HG03520 (cell line): ENCODE measurements around the gene NFKB1.

Source experiments
- ATAC-seq: cut with Tn5 transposase; IDR thresholded peaks from one replicate; pipeline ENCODE4 v1.9.1; 2021; ENCODE audit warnings: mild to moderate bottlenecking, moderate library complexity; ENCODE audit not compliant: unreplicated experiment

Gene NFKB1

GRCh38 chr4:102619776-102620631 is 118.8 kb downstream of the NFKB1 start:
- ATAC-seq, result peak; percentile 17

- peak; percentile 62 for ATAC-seq
These were observed 119.7 kb downstream of the NFKB1 start for GRCh38 chr4:102620697-102621497.

- no peak for ATAC-seq
These were observed 122.5 kb downstream of the NFKB1 start for GRCh38 chr4:102623622-102624021.

GRCh38 chr4:102624505-102624904 is 123.3 kb downstream of the NFKB1 start:
- ATAC-seq, result no peak

GRCh38 chr4:102625232-102625930 is 124.2 kb downstream of the NFKB1 start:
- ATAC-seq, result peak; percentile 75

GRCh38 chr4:102627831-102628523 is 126.8 kb downstream of the NFKB1 start:
- ATAC-seq, result no peak

- no peak for ATAC-seq
These were observed 128.5 kb downstream of the NFKB1 start for GRCh38 chr4:102629673-102630072.

- ATAC-seq, result no peak
These were observed 130.5 kb downstream of the NFKB1 start for GRCh38 chr4:102631616-102632015.

- ATAC-seq, result no peak
These were observed 131.3 kb downstream of the NFKB1 start for GRCh38 chr4:102632241-102633065.

- ATAC-seq, result no peak
These were observed 131.9 kb downstream of the NFKB1 start for GRCh38 chr4:102633100-102633499.

- ATAC-seq, result no peak
These were observed 136.2 kb downstream of the NFKB1 start for GRCh38 chr4:102637391-102637790.

- ATAC-seq, result no peak
These were observed 137.5 kb downstream of the NFKB1 start for GRCh38 chr4:102638621-102639020.

GRCh38 chr4:102639598-102639997 is 138.4 kb downstream of the NFKB1 start:
- no peak for ATAC-seq

- no peak for ATAC-seq
These were observed 139.5 kb downstream of the NFKB1 start for GRCh38 chr4:102640669-102641068.

- ATAC-seq, result no peak
These were observed 140.6 kb downstream of the NFKB1 start for GRCh38 chr4:102641793-102642192.

- no peak for ATAC-seq
These were observed 141.6 kb downstream of the NFKB1 start for GRCh38 chr4:102642631-102643298.

- ATAC-seq, result no peak
These were observed 146.0 kb downstream of the NFKB1 start for GRCh38 chr4:102647117-102647516.

GRCh38 chr4:102657206-102657605 is 156.0 kb downstream of the NFKB1 start:
- no peak for ATAC-seq

GRCh38 chr4:102663073-102663472 is 161.9 kb downstream of the NFKB1 start:
- no peak for ATAC-seq
